IPS-NIHi7 (cell line): ENCODE results near the gene SLC6A13.
A peak's percentile ranks its signal among the peaks of the same experiment; 100 is the strongest.

Experiments
- DNase-seq: peaks from one replicate; pipeline ENCODE4 v3.0.0; 2012; ENCODE audit warnings: mixed read lengths; ENCODE audit errors: extremely low spot score

Gene SLC6A13

GRCh38 chr12:214003-214741 is 48.5 kb downstream of the SLC6A13 start, which contains the start of gene SLC6A12:
SLC6A12 (minus strand) TSS chr12:214157; CDS start chr12:209986, 4,171 bp downstream.
- no peak for DNase-seq

DNA sequence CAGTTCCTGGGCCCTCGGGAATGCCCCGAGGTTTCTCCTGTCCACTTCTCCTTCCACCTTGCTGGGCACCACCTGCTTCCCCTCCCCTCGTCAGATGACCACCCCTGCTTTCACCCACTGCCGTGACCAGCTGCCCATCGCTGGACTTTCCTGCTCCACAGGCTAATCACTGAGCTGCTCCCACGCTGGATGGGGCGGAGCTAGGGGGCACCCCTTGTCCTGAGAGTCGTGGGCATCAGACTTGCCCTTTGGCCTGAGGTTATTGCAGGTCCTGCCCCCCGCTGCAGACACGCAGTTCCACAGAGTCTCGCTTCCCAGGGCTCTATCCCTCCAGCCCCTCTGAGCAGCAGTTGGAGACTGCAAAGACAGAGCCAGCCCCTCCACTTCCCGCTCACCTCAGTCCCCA is 49.1 kb downstream of the SLC6A13 start:
- no peak for DNase-seq

GRCh38 chr12:212715-213526 is 49.7 kb downstream of the SLC6A13 start:
- DNase-seq = no peak

- no peak for DNase-seq
Observed at GRCh38 chr12:212415-212714, 50.3 kb downstream of the SLC6A13 start.

- DNase-seq = no peak
Observed at GRCh38 chr12:211639-212414, 50.8 kb downstream of the SLC6A13 start.

GRCh38 chr12:211142-211465 is 51.5 kb downstream of the SLC6A13 start:
- no peak for DNase-seq

DNA sequence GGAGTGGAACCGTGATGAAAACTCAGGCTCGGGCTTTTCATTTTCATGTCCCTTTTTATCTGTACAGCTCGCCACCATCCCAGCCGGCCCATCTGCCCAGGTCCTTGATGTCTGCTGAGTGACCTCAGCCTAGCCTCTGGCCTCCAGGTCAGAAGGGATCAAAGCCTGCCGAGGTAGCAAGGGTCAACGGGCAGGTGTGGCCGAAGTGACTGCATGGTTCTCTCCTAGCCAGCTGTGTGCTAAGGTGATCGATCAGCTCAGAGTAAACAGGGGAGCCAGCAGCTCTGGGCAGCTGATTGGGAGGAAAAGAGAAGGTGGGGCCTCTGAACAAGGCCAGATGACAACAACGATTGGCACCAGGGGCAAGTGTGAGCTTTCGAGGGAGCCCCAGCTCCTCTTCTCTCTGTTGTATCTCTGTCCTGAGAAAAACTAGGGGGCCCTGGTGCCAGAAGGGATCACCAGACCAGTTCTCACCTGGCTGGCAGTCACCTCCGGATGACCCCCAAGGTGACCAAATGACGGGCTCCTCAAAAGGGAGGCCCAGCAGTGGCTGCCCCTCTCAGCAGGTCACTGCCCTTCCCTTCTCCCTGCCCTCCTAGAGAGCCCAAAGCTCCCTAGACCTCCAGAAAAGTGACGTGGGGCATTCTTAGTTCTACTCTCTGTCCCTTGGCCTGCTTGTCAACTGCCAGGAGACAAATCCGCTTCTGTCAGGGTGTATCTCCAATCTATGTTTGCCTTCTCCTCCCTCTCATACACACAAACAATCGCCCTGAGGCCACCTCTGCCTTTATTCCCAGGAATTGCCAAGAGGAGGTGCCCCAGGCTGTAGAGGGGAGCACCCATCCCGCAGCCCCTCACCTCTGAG is 52.1 kb downstream of the SLC6A13 start:
- DNase-seq = no peak

- no peak for DNase-seq
Observed at GRCh38 chr12:209851-210250, 52.8 kb downstream of the SLC6A13 start.

DNA sequence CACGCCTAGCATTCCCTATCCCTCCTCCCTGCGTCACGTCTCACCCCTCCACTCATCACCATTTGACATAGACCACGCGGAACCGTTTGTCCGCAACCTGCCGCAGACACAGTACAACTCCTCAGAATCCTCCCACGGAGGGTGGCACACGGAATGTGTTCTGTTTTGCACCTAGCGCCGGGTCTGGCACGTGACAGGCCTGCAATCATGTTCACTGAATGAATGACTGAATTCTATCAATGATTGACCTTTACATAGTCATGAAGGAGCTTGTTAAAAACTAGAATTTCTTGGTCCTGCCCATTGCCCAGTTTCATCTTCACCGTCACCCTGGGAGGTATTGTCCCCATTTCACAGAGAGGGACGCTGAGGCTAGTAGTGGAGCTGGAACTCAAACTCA is 53.4 kb downstream of the SLC6A13 start:
- DNase-seq = no peak

- no peak for DNase-seq
Observed at GRCh38 chr12:208813-209212, 53.8 kb downstream of the SLC6A13 start.

DNA sequence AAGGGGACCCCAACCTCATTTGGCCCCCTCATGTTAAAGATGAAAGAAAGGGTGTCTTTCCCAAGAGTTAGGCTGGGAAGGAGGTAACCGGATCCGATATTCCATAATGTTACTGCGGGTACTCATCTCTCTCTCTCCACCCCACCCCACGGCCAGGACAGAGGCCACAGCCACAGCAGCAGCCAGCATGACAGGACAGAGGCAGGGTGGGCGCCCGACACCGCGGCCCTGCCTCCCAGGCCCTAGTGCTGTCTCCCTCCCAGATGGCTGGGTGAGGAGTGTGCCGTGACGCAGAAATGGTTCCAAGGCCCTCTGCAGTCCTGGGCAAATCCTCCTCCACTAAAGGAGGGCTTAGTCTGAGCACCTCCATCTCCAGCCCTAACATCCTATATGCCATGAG is 54.8 kb downstream of the SLC6A13 start:
- DNase-seq = no peak

DNA sequence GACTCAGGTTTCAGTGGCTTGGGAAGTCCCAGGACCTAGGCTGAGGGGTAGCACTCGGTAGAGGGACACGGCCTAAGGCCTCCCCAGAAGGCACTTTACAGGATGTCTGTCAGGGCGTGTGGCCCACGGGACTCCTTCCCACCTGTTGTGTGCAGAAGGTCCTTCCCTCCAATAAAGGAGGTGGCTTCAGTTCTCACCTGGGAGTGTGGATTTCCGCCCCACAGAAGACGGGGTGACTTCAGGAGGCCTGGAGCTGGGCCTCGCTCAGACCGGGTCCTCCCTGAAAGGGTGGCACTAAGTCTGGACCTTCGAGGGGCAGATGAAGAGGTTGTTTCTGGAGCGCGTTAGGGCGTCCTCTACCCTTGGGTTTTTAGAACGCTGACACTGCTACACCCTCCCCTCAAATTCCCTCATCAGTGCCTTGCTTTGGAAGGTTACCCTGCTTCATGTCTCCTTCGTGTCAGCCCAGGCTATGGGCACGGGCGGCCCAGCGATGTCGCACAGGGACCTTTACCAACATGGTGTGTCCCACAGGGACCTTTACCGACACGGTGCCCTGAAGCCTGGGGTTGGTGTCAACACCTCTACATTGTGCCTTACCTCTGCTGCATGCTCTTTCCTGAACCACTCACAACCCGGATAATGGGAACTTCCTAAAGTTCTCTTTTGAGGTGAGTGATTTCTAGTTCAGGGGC is 55.7 kb downstream of the SLC6A13 start:
- no peak for DNase-seq

DNA sequence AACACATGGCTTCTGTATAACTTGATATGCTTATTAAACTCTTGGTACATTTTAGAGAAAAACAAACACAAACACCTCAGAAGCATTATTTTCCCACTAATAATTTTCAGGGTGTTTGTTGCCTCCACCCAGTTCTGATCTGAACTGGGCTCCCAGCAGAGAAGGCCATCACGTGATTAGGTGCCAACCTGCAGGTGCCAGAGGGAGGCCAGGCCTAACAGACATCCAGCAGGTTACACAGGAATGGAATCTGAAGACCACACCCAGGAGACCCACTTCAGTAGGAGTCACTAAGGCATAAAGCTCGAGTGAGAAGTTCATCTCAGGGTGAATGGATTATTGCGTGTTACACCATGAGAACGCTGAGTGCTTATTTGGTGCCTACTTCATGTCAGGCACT is 57.6 kb downstream of the SLC6A13 start:
- no peak for DNase-seq

DNA sequence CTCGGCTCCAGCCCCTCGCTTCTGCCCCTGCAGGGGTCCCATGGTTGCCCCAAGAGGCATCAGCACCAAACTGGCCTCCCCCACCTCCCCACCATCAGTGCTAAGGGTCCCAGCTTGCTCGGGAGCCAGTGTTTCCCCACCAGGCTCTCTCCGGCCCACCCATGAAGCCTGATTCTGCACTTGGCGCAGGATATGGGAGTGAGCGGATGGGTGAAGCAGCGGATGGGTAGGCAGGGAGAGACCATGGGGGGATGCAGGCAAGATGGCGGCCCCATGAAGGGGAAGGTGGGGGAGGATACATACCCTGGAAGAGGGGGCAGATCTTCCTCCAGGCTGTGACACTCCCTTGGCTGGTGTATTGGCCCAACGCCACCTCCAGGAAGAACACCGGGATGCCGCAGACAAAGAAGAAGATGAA is 58.4 kb downstream of the SLC6A13 start:
- DNase-seq = no peak

- DNase-seq = peak; percentile 72
Observed at GRCh38 chr12:203462-204260, 59.0 kb downstream of the SLC6A13 start.

DNA sequence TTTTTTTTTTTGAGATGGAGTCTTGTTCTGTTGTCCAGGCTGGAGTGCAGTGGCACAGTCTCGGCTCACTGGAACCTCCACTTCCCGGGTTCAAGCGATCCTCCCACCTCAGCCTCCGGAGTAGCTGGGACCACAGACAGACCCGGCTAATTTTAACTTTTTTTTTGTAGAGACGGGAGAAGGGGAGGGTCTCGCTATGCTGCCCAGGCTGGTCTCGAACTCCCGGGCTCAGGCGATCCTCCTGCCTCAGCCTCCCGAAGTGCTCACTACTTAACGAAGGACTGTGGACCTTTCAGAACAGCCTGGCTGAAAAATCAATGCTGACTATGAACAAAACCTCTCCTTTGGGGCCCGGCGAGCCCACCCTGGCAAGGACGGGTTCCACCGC is 59.6 kb downstream of the SLC6A13 start:
- DNase-seq = no peak

DNA sequence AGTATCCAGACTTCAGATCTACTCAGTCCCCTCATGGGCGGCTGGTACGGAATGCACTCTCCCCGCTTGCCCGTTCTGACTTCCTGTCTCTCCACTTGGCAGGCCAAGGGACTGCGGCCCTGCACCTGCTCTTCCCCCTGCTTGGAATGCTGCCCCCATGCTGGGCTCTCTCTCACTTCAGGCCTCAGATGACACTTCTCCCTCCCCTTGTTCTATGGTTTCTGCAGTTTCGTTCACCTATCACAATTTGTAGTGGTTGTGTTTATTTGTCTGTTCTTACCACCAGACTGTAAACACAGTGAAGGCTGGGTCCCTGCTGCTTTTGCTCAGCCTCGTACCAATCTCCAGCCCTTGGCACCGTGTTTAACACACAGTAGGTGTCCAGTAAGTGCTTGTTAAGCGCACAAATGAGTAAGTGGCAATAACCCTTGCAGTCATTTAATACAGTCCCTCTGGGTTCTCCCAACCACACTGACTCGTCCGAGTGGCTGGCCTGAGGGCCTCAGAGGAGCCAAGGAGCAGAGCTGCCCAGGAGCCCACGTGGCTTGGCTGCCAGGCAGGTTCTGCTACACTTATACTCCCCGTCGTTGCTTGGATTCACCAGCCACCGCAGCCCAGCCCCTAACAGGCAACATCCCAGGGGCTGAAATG is 60.4 kb downstream of the SLC6A13 start:
- peak; percentile 62 for DNase-seq

- no peak for DNase-seq
Observed at GRCh38 chr12:201361-201760, 61.3 kb downstream of the SLC6A13 start.

- DNase-seq = no peak
Observed at GRCh38 chr12:198705-199104, 63.9 kb downstream of the SLC6A13 start.
